HepG2 (cell line): Measurements from ENCODE around the gene NOTO. TPM values are rescaled to one million over a fixed set of nuclear protein-coding genes. Genes with fewer than 3 reads are reported as not detected.

Source experiments
- ARNT2 ChIP-seq: sonication (generic); formaldehyde crosslinking; IDR thresholded peaks from 2 replicates; pipeline ENCODE4 v1.8.0; 2022; ENCODE audit warnings: mild to moderate bottlenecking, low read depth, missing genetic modification reagents, moderate library complexity
- ELF1 ChIP-seq: sonication (generic); formaldehyde crosslinking; IDR thresholded peaks from 2 replicates; pipeline ENCODE4 v1.4.0; 2020; ENCODE audit warnings: missing genetic modification reagents
- ELK4 ChIP-seq: sonication (generic); formaldehyde crosslinking; IDR thresholded peaks from 2 replicates; pipeline ENCODE4 v1.9.0; 2021; ENCODE audit warnings: missing genetic modification reagents, borderline replicate concordance
- EP300 ChIP-seq, 3 experiments: sonication (generic) in 1 of 3; formaldehyde crosslinking in 1 of 3; IDR thresholded peaks; 2 replicates each; pipeline versions ENCODE4 v1.5.1 to v1.6.1; 2011 to 2020; ENCODE audit warnings: low read depth in 2 of 3, low read length in 2 of 3, borderline replicate concordance in 1 of 3, improper control_type of control experiment in 1 of 3, mild to moderate bottlenecking in 1 of 3, missing genetic modification reagents in 1 of 3, moderate library complexity in 1 of 3
- FOSL1 ChIP-seq: sonication (generic); formaldehyde crosslinking; IDR thresholded peaks from 2 replicates; pipeline ENCODE4 v1.9.0; 2021; ENCODE audit warnings: missing genetic modification reagents, borderline replicate concordance
- GZF1 ChIP-seq: sonication (generic); formaldehyde crosslinking; IDR thresholded peaks from 2 replicates; pipeline ENCODE4 v1.5.1; 2020; ENCODE audit warnings: mild to moderate bottlenecking, missing genetic modification reagents
- HOXA5 ChIP-seq: sonication (generic); formaldehyde crosslinking; IDR thresholded peaks from 2 replicates; pipeline ENCODE4 v1.4.0; 2020; ENCODE audit warnings: missing genetic modification reagents
- JUNB ChIP-seq: sonication (generic); formaldehyde crosslinking; IDR thresholded peaks from 2 replicates; pipeline ENCODE4 v1.8.0; 2022; ENCODE audit warnings: missing genetic modification reagents, mild to moderate bottlenecking, borderline replicate concordance
- NCOR1 ChIP-seq: fragments of 200-600 bp; sonication (generic); IDR thresholded peaks from 2 replicates; pipeline ENCODE4 v1.7.0; 2017; ENCODE audit warnings: antibody characterized with exemption, low read length, borderline replicate concordance
- NR1H2 ChIP-seq: sonication (generic); formaldehyde crosslinking; IDR thresholded peaks from 2 replicates; pipeline ENCODE4 v1.8.1; 2022; ENCODE audit warnings: low read depth, missing genetic modification reagents, borderline replicate concordance
- PBX3 ChIP-seq: sonication (generic); formaldehyde crosslinking; IDR thresholded peaks from 2 replicates; pipeline ENCODE4 v1.8.1; 2023; ENCODE audit warnings: missing genetic modification reagents, inconsistent platforms, borderline replicate concordance
- SCMH1 ChIP-seq: sonication (generic); formaldehyde crosslinking; IDR thresholded peaks from 2 replicates; pipeline ENCODE4 v1.9.0; 2021; ENCODE audit warnings: missing genetic modification reagents, mild to moderate bottlenecking, borderline replicate concordance
- SOX6 ChIP-seq, 2 experiments: fragments of 450-650 bp in 1 of 2; sonication (generic) in 1 of 2; formaldehyde crosslinking in 1 of 2; IDR thresholded peaks; 2 replicates each; pipeline versions ENCODE4 v1.4.0 to v1.6.1; 2017 to 2020; ENCODE audit warnings: antibody characterized with exemption in 1 of 2, mild to moderate bottlenecking in 1 of 2, missing genetic modification reagents in 1 of 2
- SRSF1 ChIP-seq: fragments of 200-400 bp; formaldehyde crosslinking; optimal IDR thresholded peaks from 2 replicates; pipeline ENCODE3; 2017; ENCODE audit warnings: mild to moderate bottlenecking, low read depth, low read length, moderate library complexity
- TBX2 ChIP-seq: sonication (generic); formaldehyde crosslinking; IDR thresholded peaks from 2 replicates; pipeline ENCODE4 v1.5.0; 2020; ENCODE audit warnings: missing genetic modification reagents, mild to moderate bottlenecking, borderline replicate concordance
- ZBTB2 ChIP-seq: sonication (generic); formaldehyde crosslinking; IDR thresholded peaks from 2 replicates; pipeline ENCODE4 v1.8.0; 2022; ENCODE audit warnings: low read depth, missing genetic modification reagents
- ZFAT ChIP-seq: sonication (generic); formaldehyde crosslinking; conservative IDR thresholded peaks from 2 replicates; pipeline ENCODE4 v1.8.1; 2023; ENCODE audit warnings: missing genetic modification reagents, inconsistent platforms
- ZFP36 ChIP-seq: fragments of 150-350 bp; IDR thresholded peaks from 2 replicates; pipeline ENCODE4 v1.6.1; 2018; ENCODE audit warnings: borderline replicate concordance, low read length, low read depth; ENCODE audit not compliant: partially characterized antibody
- ZNF543 ChIP-seq: sonication (generic); formaldehyde crosslinking; IDR thresholded peaks from 2 replicates; pipeline ENCODE4 v1.4.0; 2020; ENCODE audit warnings: mild to moderate bottlenecking, missing genetic modification reagents
- ZNF580 ChIP-seq: IDR thresholded peaks from 2 replicates; pipeline ENCODE4 v1.6.1; 2016; ENCODE audit warnings: low read depth, borderline replicate concordance
- ZNF788 ChIP-seq: sonication (generic); formaldehyde crosslinking; IDR thresholded peaks from 2 replicates; pipeline ENCODE4 v1.5.0; 2020; ENCODE audit warnings: mild to moderate bottlenecking, missing genetic modification reagents, borderline replicate concordance
- ZNF790 ChIP-seq: sonication (generic); formaldehyde crosslinking; IDR thresholded peaks from 2 replicates; pipeline ENCODE4 v1.8.0; 2022; ENCODE audit warnings: missing genetic modification reagents, mild to moderate bottlenecking, borderline replicate concordance
- polyA plus RNA-seq, 8 experiments: library from polyadenylated mRNA; depleted of rRNA in 3 of 8; stranded (reverse) in 7 of 8; unstranded in 1 of 8; fragments of >200 nt; fragmentation: Illumina TruSeq in 4 of 8; extraction: Trizol in 4 of 8; gene quantifications; 2 replicates each; pipeline versions ENCODE4 v1.2.1 to v1.2.3, GENCODE V29; 2011 to 2016; ENCODE audit warnings: low read depth in 4 of 8, missing spikeins in 1 of 8, mixed read lengths in 1 of 8; ENCODE audit not compliant: insufficient read depth in 1 of 8
- total RNA-seq, 5 experiments: library from RNA; depleted of rRNA; stranded (reverse); fragments of >200 nt; fragmentation: Illumina TruSeq; extraction: Trizol; gene quantifications; 2 replicates each; pipeline ENCODE4 v1.2.3, GENCODE V29; 2016; ENCODE audit warnings: low read depth in 1 of 5

The NOTO gene
- total and polyA plus RNA-seq, 2 of the 13 experiments (the other 11 are each of a cell fraction or from before 2014, with no cell fraction given), result not detected

GRCh38 chr2:73233154-73233931 is 31.0 kb downstream of the NOTO start, which contains the start of gene PRADC1 (continued):
- TF ChIP-seq ZNF790 (CRISPR knock-in tag), result peak; percentile 96
- peak; percentile 17; the same call in 1 of the 2 replicates for TF ChIP-seq ZNF788 (CRISPR knock-in tag)
- TF ChIP-seq ZNF580, result peak; percentile 89; the same call in 1 of the 2 replicates
- no peak for TF ChIP-seq SCMH1 (CRISPR knock-in tag)
- peak in 1 of 2 experiments; percentile 42; a peak in 1 of 4 replicates for TF ChIP-seq EP300 (IDR thresholded peaks at IDR 0.05; ENCODE audit: low read depth in 2 of 2, low read length in 2 of 2)
- peak; percentile 63 for TF ChIP-seq EP300 (CRISPR knock-in tag; IDR thresholded peaks at IDR 0.05; ENCODE audit: borderline replicate concordance)
- TF ChIP-seq GZF1 (CRISPR knock-in tag), result 0 out of 2 replicates have a peak, but pooled peaks have one; percentile 11
- TF ChIP-seq NR1H2 (CRISPR knock-in tag), result peak; percentile 70; the same call in 1 of the 2 replicates
- TF ChIP-seq ELK4 (CRISPR knock-in tag), result no peak
- peak; percentile 85 for TF ChIP-seq ARNT2 (CRISPR knock-in tag)
- TF ChIP-seq ZBTB2, result peak; percentile 52; the same call in 1 of the 2 replicates
- no peak; the same call in 1 of the 2 replicates for TF ChIP-seq JUNB (CRISPR knock-in tag)
- TF ChIP-seq HOXA5 (CRISPR knock-in tag), result peak; percentile 22; the same call in 1 of the 2 replicates
- TF ChIP-seq PBX3 (CRISPR knock-in tag), result no peak
- TF ChIP-seq ZFP36, result no peak
- no peak; the same call in 1 of the 2 replicates for TF ChIP-seq NCOR1
- TF ChIP-seq FOSL1 (CRISPR knock-in tag), result no peak
- peak; percentile 80 for TF ChIP-seq TBX2 (CRISPR knock-in tag)
- peak; percentile 70 for TF ChIP-seq ELF1
- no peak for TF ChIP-seq SRSF1
- TF ChIP-seq ZNF543, result no peak
- TF ChIP-seq SOX6 (IDR thresholded peaks at IDR 0.05), result no peak
- TF ChIP-seq SOX6 (CRISPR knock-in tag; IDR thresholded peaks at IDR 0.05), result peak; percentile 58
- no peak for TF ChIP-seq ZFAT (CRISPR knock-in tag)
